HAP-1 (cell line): ENCODE measurements around the gene ARHGEF3.
"Not testable (repeated sequence)": the region's sequence is repeated elsewhere in the genome, so short reads cannot be mapped to it uniquely, and the experiment has no call there.

Source experiments
- DNase-seq, 2 experiments: peaks; one replicate each; pipeline ENCODE4 v3.0.0-alpha.2; 2016 to 2020; ENCODE audit warnings: low spot score in 2 of 2
- H3K27me3 ChIP-seq: fragments of 250-450 bp; sonication (Bioruptor Pico); 2 replicates; pipeline ENCODE4 v1.5.1; 2020; ENCODE audit warnings: low read depth, mild to moderate bottlenecking, moderate library complexity
- H3K36me3 ChIP-seq: fragments of 250-450 bp; sonication (Bioruptor Pico); replicated peaks from 2 replicates; pipeline ENCODE4 v1.5.1; 2020; ENCODE audit warnings: mild to moderate bottlenecking
- H3K4me1 ChIP-seq: fragments of 250-450 bp; sonication (Bioruptor Pico); 2 replicates; pipeline ENCODE4 v1.5.1; 2020; ENCODE audit warnings: mild to moderate bottlenecking
- H3K4me3 ChIP-seq: fragments of 250-450 bp; sonication (Bioruptor Pico); 2 replicates; pipeline ENCODE4 v1.5.1; 2020; ENCODE audit warnings: mild to moderate bottlenecking, moderate library complexity
- H3K9me3 ChIP-seq: fragments of 250-450 bp; sonication (Bioruptor Pico); 2 replicates; pipeline ENCODE4 v1.5.1; 2020; ENCODE audit warnings: mild to moderate bottlenecking, moderate library complexity
- in situ Hi-C: fragments of 300-500 bp; cut with MboI; formaldehyde crosslinking; loops from 3 replicates; pipeline ENCODE4 v1.14.3; 2020; ENCODE audit warnings: low sequenced_read_pairs, inconsistent platforms, mixed read lengths

Gene ARHGEF3

DNA sequence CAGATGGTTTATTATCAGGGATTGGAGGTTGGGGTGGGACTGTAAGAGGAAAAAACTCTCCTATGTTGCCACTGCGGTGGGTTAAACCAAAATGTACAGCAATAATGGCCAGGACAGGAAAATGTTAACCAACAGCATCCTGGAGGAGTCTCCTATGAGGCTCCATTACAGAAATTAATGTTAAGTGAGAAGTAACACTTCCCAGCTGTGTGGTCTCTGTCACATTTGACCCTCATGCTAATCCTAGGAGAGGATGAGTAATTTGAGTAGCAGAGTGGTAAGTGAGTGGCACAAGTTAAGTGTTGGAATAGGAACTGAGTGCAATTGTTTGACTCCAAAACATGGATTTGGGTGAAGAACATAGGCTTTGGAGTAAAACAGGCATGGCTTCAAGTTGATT, 39.0 kb downstream of the ARHGEF3 start:
- in situ Hi-C loops, result no loop called here
- no peak overlapping the region for H3K4me3 ChIP-seq
- H3K9me3 ChIP-seq, result no peaks in the 10 kb centered on the region
- no peak for DNase-seq
- H3K4me1 ChIP-seq, result peaks cover 7% of the 10 kb centered on the region; the same call in 1 of the 2 replicates
- H3K27me3 ChIP-seq, result no peaks in the 10 kb centered on the region
- no peaks in the 10 kb centered on the region for H3K36me3 ChIP-seq

DNA sequence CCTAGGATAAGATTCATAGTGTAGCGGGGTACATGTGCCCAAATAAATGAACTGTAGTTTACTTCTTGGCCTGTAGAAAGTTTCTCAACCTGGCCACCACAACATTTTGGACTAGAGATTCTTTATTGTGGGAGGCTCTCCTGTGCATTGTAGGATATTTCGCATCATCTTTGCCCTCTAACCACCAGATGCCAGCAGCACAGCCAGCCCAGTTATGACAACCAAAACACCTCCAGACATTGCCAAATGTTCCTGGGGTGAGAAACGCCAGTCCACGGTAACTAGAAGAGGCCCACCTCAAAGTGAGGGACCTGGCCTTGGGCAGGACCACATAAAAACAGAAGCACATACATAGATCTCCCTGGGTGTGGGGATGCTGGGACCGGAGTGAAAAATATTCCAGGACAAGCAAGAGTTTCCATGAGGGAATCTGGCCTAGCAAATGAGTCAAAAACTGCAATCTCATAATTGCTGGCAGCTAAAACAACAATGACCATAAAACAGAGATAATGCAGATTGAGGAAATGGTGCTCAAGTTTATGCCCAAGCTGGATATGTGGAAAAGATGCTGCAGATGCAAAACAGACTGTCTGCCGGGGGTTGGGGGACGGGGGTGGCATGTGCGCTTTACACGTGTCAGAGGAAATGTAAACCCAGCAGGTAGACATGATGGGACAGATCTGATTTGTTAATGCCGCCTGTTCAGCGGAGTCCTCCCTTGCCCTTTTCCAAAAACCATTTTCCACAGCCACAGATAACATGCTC, 39.7 kb downstream of the ARHGEF3 start:
- H3K27me3 ChIP-seq, result no peaks in the 10 kb centered on the region
- H3K36me3 ChIP-seq, result no peaks in the 10 kb centered on the region
- DNase-seq, result no peak
- in situ Hi-C loops, result no loop called here
- H3K9me3 ChIP-seq, result no peaks in the 10 kb centered on the region
- H3K4me3 ChIP-seq, result no peak overlapping the region
- peaks cover 7% of the 10 kb centered on the region; the same call in 1 of the 2 replicates for H3K4me1 ChIP-seq

DNA sequence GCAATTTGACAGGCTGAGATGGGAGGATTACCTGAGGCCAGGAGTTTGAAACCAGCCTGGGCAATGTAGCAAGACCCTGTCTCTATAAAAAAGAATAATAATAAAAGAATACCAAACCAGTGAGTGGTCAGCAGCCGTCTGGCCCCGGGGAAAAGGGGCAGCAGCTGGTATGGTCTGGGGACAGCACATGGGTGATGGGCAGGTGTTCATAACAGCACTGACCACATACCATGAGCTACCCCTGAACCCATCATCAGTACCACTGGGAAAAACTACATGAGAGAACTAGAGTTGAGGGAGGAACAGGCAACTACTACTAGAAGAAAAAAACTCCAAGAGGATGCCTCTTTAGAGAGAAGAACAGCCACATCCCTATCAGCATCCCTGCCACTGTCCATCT, 40.7 kb downstream of the ARHGEF3 start:
- H3K36me3 ChIP-seq, result no peaks in the 10 kb centered on the region
- no peaks in the 10 kb centered on the region for H3K9me3 ChIP-seq
- H3K4me3 ChIP-seq, result no peak overlapping the region
- peaks cover 7% of the 10 kb centered on the region; the same call in 1 of the 2 replicates for H3K4me1 ChIP-seq
- in situ Hi-C loops, result no loop called here
- no peak for DNase-seq
- no peaks in the 10 kb centered on the region for H3K27me3 ChIP-seq

DNA sequence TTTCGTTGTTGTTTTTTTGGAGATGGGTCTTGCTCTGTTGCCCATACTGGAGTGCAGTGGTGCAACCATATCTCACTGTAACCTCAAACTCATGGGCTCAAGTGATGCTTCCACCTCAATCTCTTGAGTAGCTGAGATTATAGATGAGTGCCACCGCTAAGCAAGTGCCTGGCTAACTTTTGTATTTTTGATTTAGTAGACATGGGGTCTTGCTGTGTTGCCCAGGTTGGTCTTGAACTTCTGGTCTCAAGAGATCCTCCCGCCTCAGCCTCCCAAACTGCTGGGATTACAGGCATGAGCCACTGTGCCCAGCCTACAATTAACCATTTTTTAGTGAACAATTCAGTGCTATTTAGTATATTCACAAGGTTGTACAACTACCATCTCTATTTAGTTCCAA, 42.2 kb downstream of the ARHGEF3 start:
- Histone ChIP-seq H3K4me3 (no peak overlapping the region), H3K9me3 (no peaks in the 10 kb centered on the region), H3K36me3 (no peaks in the 10 kb centered on the region), H3K27me3 (no peaks in the 10 kb centered on the region), H3K4me1 (peaks cover 7% of the 10 kb centered on the region; the same call in 1 of the 2 replicates)
- DNase-seq, result no peak
- in situ Hi-C loops, result no loop called here

DNA sequence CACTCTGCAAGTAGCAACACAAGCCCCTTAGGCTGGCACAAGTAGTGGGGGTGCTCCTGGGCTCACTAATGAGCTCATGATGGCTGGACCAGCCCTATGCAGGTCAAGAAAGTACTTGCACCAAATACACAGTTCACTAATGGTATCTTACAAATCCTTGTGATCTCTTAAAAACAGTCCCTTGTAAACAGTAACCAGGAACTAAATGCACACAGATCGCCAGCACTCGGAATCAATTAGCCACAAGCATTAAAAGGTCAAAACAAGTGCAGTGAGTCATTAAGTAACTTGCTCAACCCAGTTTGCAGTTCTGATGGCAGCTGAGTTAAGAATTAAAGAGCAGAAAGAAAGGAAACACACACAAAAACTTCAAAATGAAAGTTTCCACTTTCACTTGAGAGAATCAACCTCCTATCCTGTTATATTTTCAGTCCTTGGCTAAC, 43.2 kb downstream of the ARHGEF3 start:
- in situ Hi-C loops, result no loop called here
- H3K4me3 ChIP-seq, result no peak overlapping the region
- H3K36me3 ChIP-seq, result no peaks in the 10 kb centered on the region
- no peaks in the 10 kb centered on the region for H3K27me3 ChIP-seq
- H3K9me3 ChIP-seq, result no peaks in the 10 kb centered on the region
- DNase-seq, result no peak
- peaks cover 7% of the 10 kb centered on the region; the same call in 1 of the 2 replicates for H3K4me1 ChIP-seq

DNA sequence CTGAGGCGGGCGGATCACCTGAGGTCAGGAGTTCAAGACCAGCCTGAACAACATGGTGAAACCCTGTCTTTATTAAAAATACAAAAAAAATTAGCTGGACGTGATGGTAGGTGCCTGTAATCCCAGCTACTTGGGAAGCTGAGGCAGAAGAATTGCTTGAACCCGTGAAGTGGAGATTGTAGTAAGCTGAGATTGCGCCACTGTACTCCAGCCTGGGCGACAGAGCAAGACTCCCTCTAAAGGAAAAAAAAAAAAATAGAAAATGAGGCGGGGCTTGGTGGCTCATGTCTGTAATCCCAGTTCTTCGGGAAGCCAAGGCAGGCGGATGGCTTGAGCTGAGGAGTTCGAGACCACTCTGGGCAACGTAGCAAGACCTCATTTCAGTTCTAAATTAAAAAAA, 43.7 kb downstream of the ARHGEF3 start:
- H3K4me3 ChIP-seq, in situ Hi-C loops, DNase-seq, H3K36me3 ChIP-seq, H3K4me1 ChIP-seq, H3K27me3 ChIP-seq, H3K9me3 ChIP-seq: not testable (repeated sequence)

DNA sequence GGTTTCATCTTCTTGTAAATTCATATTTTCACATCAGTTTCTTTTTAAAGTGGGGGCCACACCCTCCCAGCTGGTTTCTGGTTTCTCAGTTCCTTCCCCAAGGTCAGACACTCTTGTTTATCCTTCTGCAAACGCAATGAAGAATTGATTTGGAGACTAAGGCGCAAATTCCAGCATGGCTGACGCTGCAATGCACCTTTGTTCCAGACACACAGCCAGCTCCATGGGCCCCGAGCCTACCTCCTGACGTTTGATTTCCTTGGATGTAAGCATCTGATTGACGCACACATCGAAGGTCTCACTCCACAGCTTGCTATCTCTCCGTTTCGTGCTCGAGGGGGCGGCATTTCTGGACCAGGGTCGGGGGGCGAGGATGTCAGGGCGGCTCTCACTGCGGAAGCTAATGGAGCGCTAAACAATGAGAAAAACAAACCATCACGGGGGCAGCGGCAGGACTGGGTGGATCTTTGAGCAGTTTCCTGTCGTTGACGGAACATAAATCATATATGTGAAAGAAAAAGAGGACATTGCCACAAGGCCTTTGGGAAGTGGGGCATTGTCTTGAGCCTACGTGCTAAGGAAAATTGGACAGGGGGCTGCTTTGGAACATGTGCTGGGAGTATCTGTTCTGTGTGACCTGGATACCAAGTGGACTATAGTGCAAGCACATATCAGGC, 46.9 kb downstream of the ARHGEF3 start:
- H3K27me3 ChIP-seq, result no peaks in the 10 kb centered on the region
- in situ Hi-C loops, result no loop called here
- no peak overlapping the region for H3K4me3 ChIP-seq
- no peaks in the 10 kb centered on the region for H3K9me3 ChIP-seq
- DNase-seq, result no peak
- no peaks in the 10 kb centered on the region for H3K36me3 ChIP-seq
- no peaks in the 10 kb centered on the region for H3K4me1 ChIP-seq

DNA sequence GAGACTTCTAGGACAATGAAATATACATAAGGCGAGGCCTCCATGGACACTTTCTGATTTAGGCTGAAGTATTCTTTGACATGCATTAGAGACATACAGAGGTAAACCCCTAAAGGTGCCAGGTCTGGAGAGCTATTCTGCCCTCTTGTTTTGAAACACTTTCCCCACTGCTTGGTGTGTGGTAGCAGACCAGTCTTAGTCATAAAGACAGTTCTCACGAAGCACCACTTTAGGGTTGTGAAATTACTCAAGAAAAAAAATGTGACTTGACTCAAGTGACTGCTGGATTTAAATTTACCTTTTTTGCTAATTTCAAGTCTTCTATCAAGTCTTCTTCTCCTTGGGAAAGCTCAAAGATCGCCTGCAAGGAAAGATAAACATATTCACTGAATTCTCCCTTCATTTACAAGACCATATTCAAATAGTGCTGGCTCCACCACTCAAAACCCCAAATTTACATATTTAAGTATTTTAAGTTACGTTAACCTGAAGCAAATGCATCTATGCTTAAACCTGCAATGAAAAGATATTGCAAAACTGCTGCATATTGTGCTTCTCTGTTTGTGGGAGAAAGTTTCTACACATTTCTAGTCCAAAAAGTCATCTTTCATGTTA, 48.4 kb downstream of the ARHGEF3 start:
- Histone ChIP-seq H3K4me3 (no peak overlapping the region), H3K27me3 (no peaks in the 10 kb centered on the region), H3K36me3 (no peaks in the 10 kb centered on the region), H3K4me1 (no peaks in the 10 kb centered on the region), H3K9me3 (no peaks in the 10 kb centered on the region)
- in situ Hi-C loops, result no loop called here
- no peak for DNase-seq

DNA sequence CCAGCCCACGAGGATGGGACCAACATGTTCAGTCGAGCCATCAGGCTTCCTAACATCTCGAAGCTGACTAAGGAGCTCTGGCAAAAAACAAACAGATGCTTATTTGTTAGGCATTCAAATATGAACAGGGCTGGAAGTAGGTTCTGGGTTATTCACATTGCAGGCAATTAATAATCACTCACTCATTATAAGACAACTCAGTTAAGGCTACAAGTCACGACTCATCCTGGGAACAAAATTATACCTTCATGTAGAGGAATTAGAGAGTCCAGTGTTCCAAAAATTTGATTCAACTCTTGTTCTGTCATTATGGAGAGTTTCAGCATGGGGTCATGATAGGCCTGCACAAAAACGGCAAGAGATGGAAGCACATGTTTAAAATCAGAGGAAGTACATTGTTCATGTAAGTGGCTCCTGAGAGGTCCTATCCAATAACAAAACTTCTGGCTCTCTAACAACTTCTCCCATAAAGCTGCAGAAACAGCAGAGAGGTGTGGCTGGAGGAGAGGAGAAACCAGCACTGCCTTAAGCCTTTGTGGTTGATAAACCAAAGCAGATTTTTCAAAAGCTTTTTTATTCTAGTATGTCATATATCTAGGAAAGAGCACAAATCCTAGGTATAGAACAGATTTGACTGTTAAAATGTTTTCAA, 50.6 kb downstream of the ARHGEF3 start:
- Histone ChIP-seq H3K4me3 (no peak overlapping the region), H3K36me3 (no peaks in the 10 kb centered on the region), H3K9me3 (no peaks in the 10 kb centered on the region), H3K4me1 (no peaks in the 10 kb centered on the region), H3K27me3 (no peaks in the 10 kb centered on the region)
- in situ Hi-C loops, result no loop called here
- no peak for DNase-seq

DNA sequence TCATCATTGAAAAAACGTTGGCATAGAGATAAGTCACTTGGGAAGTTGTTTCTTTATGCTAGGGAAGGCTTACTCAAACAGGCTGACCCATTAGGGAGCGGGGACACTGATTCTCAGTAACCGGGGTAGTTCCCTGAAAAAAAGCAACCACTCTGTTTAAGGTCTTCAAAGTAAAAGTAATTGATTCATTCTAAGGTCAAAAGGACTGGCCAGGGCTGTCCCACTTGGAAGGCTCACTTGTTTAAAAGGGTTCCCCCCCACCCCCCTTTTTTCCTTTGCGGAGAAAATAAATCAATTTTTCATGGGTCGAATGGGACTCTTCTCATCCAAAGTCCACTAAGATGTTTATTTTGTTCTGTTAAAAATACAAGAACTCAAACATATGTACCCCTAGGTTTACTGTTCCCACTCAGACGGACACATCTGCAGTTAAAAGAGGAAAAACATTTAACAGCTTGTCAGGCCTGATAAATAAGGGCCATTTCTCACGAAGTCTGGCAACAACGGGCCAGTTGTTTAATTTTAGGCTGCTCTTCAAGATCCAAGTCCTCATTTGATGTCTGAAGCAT, 53.0 kb downstream of the ARHGEF3 start:
- no peaks in the 10 kb centered on the region for H3K27me3 ChIP-seq
- no peaks in the 10 kb centered on the region for H3K4me1 ChIP-seq
- H3K4me3 ChIP-seq, result no peak overlapping the region
- in situ Hi-C loops, result no loop called here
- no peak for DNase-seq
- no peaks in the 10 kb centered on the region for H3K36me3 ChIP-seq
- H3K9me3 ChIP-seq, result no peaks in the 10 kb centered on the region

DNA sequence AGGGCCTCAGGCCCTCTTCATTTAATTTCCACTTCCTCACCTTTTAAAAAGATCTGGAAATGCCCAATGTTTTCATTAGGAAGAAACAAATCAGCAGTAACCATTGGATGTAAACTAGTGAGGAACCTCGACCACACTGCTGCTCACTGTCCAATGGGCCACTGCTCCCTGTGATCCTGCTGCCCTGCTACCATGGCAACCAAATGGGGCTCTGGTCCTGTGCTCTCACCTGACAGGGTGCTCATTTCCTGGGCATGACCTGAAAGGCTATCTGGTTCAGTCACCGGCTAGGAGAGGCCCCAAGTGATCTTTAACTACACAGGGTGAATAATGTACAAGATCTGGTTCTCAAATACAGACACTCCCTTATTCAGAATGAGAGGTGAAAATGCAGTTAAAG, 54.6 kb downstream of the ARHGEF3 start:
- in situ Hi-C loops, result no loop called here
- no peaks in the 10 kb centered on the region for H3K36me3 ChIP-seq
- no peak overlapping the region for H3K4me3 ChIP-seq
- DNase-seq, result no peak
- H3K9me3 ChIP-seq, result no peaks in the 10 kb centered on the region
- H3K27me3 ChIP-seq, result no peaks in the 10 kb centered on the region
- H3K4me1 ChIP-seq, result no peaks in the 10 kb centered on the region

DNA sequence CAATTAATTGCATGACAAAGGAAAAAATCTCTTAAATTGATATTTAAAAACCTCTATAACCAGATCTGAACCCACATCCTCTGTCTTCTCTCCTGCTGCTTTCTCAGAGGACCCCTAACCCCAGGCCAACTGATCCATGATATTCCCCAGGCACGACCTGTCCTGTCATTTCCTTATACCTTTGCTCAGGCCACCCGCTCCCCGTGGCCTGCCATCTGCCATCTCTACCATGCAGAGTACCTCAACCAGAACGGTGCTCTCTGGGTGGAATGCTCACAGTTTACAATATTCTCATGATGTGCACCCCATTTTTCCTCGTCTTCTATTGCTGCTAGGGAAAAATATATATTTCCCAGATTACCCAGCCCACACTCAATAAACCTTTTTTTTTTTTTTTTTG, 57.7 kb downstream of the ARHGEF3 start:
- in situ Hi-C loops, result no loop called here

DNA sequence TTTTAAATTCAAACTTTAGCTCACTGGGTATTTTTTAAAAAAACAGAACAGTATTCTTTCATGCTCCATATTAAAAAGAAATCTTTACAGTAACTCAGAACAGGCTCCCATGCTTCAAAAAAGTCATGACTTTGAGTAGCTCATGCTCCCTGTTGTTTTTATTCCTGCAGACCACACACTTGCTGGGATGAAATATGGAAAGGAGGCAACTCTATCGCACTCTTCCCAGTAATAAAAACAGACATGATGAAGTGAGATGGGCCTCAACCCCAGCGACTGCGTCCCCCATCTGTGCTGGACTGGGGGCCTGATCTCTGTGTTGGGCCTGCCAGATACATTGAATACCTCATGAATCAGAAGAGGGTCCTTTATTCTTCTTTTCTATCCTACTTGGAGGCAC, 58.9 kb downstream of the ARHGEF3 start:
- H3K4me1 ChIP-seq, result no peaks in the 10 kb centered on the region
- no peak for DNase-seq
- no peak overlapping the region for H3K4me3 ChIP-seq
- H3K9me3 ChIP-seq, result no peaks in the 10 kb centered on the region
- H3K36me3 ChIP-seq, result no peaks in the 10 kb centered on the region
- in situ Hi-C loops, result no loop called here
- H3K27me3 ChIP-seq, result no peaks in the 10 kb centered on the region

More for the DNA sequence above, 57.7 kb downstream of the ARHGEF3 start:
- H3K27me3 ChIP-seq, result no peaks in the 10 kb centered on the region
- H3K4me3 ChIP-seq, result no peak overlapping the region
- H3K9me3 ChIP-seq, result no peaks in the 10 kb centered on the region
- H3K4me1 ChIP-seq, result no peaks in the 10 kb centered on the region
- H3K36me3 ChIP-seq, result no peaks in the 10 kb centered on the region
- no peak for DNase-seq
